Measurements from ENCODE around the gene POLR1A.
A peak's percentile ranks its signal among the peaks of the same experiment; 100 is the strongest.

POLR1A gene

GRCh38 chr2:86105252-86105968 is at the start of gene POLR1A:
POLR1A (minus strand) TSS chr2:86105886; CDS start chr2:86105776, 110 bp downstream.
- DNase-seq, result peak; percentile 69

GRCh38 chr2:86150502-86150901 is 44.8 kb upstream of the POLR1A start:
- no peak for DNase-seq

- DNase-seq, result no peak
These were observed 42.1 kb upstream of the POLR1A start for GRCh38 chr2:86147793-86148192.

GRCh38 chr2:86143926-86144685 is 38.4 kb upstream of the POLR1A start:
- DNase-seq, result no peak

GRCh38 chr2:86143307-86143706 is 37.6 kb upstream of the POLR1A start:
- DNase-seq, result no peak

- DNase-seq, result no peak
These were observed 37.0 kb upstream of the POLR1A start for GRCh38 chr2:86142436-86143257.

GRCh38 chr2:86140969-86141392 is 35.3 kb upstream of the POLR1A start:
- no peak for DNase-seq

GRCh38 chr2:86139981-86140380 is 34.3 kb upstream of the POLR1A start:
- no peak for DNase-seq

GRCh38 chr2:86138736-86139625 is 33.3 kb upstream of the POLR1A start:
- no peak for DNase-seq

GRCh38 chr2:86136141-86136540 is 30.5 kb upstream of the POLR1A start:
- DNase-seq, result no peak

GRCh38 chr2:86135653-86136052 is 30.0 kb upstream of the POLR1A start:
- no peak for DNase-seq

- DNase-seq, result no peak
These were observed 29.0 kb upstream of the POLR1A start for GRCh38 chr2:86134709-86135108.

GRCh38 chr2:86124683-86125082 is 19.0 kb upstream of the POLR1A start:
- no peak for DNase-seq

- DNase-seq, result no peak
These were observed 17.7 kb upstream of the POLR1A start for GRCh38 chr2:86123328-86123925.

- no peak for DNase-seq
These were observed 12.4 kb upstream of the POLR1A start for GRCh38 chr2:86118130-86118529.

GRCh38 chr2:86107031-86107430 is 1.3 kb upstream of the POLR1A start:
- DNase-seq, result no peak

- peak; percentile 92 for DNase-seq
These were observed 571 bp upstream of the POLR1A start, which contains the start of gene PTCD3 for GRCh38 chr2:86105969-86106945. PTCD3 (plus strand) TSS chr2:86106235; CDS start chr2:86106248, 13 bp downstream.

GRCh38 chr2:86102157-86102556 is 3.5 kb downstream of the POLR1A start:
- DNase-seq, result no peak

- DNase-seq, result no peak
These were observed 7.8 kb downstream of the POLR1A start for GRCh38 chr2:86097913-86098312.

GRCh38 chr2:86097114-86097896 is 8.4 kb downstream of the POLR1A start:
- no peak for DNase-seq
